Mesothelial cell of epicardium (in vitro differentiated cells): ENCODE data around the gene PSMD3. TPM values are rescaled to one million over a fixed set of nuclear protein-coding genes. Genes with fewer than 3 reads are reported as not detected.

Experiments used
- DNase-seq, 2 experiments: peaks; one replicate each; pipeline ENCODE4 v3.0.0; 2021; ENCODE audit warnings: low spot score in 2 of 2; ENCODE audit not compliant: unreplicated experiment in 2 of 2
- H3K27ac Mint-ChIP-seq: 2 replicates; pipeline ENCODE4 v1.8.0; 2021; ENCODE audit warnings: mixed read lengths
- H3K27me3 Mint-ChIP-seq: 2 replicates; pipeline ENCODE4 v1.8.0; 2021; ENCODE audit warnings: low read depth, mixed read lengths
- H3K36me3 Mint-ChIP-seq: 2 replicates; pipeline ENCODE4 v1.8.0; 2021; ENCODE audit warnings: mixed read lengths
- H3K4me1 Mint-ChIP-seq: 2 replicates; pipeline ENCODE4 v1.8.0; 2021; ENCODE audit warnings: mixed read lengths
- H3K4me3 Mint-ChIP-seq: 2 replicates; pipeline ENCODE4 v1.8.0; 2021; ENCODE audit warnings: mild to moderate bottlenecking, moderate library complexity, mixed read lengths
- H3K9me3 Mint-ChIP-seq: 2 replicates; pipeline ENCODE4 v1.8.0; 2021; ENCODE audit warnings: mixed read lengths
- microRNA-seq: library from miRNA; unstranded; fragments of <30 nt; microRNA quantifications from one replicate; pipeline ENCODE4 v1.2.0, GENCODE V29; 2021; ENCODE audit warnings: inconsistent platforms, mixed read lengths
- total RNA-seq: library from RNA; stranded (reverse); gene quantifications from 3 replicates; pipeline ENCODE4 v1.2.1, GENCODE V29; 2021
- TF ChIP-seq, protein P1 (sequence below): fragments of 200-600 bp; sonication (generic); IDR thresholded peaks from one replicate; pipeline ENCODE4 v1.5.0; 2021; ENCODE audit warnings: antibody characterized with exemption; ENCODE audit not compliant: unreplicated experiment

PSMD3 gene
- total RNA-seq, 1 donor from 2014 or later: 110 TPM

DNA sequence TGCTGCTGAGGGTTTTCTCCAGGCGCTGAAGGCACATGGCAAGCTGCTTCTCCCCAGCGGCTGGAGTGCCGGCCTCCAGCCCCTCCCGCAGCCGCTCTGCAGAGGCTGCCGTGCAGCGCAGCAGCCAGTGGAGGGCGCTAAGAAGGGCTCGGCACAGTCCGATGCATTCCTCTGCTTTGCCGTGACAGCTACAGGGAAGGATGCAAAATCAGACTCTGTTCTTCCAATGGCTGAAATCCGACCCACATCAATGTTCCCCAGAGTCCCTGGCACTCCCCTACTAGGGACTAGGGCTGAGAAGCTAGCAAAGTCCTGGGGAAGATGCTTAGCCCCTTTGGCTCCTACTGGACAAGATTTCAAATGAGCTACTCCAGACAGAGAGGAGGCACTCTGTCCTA, 54.6 kb downstream of the PSMD3 start:
- peaks cover 9% of the 10 kb centered on the region for H3K4me1 Mint-ChIP-seq
- H3K27me3 Mint-ChIP-seq: no peaks in the 10 kb centered on the region
- no peak overlapping the region for H3K27ac Mint-ChIP-seq
- TF ChIP-seq, protein P1, sequence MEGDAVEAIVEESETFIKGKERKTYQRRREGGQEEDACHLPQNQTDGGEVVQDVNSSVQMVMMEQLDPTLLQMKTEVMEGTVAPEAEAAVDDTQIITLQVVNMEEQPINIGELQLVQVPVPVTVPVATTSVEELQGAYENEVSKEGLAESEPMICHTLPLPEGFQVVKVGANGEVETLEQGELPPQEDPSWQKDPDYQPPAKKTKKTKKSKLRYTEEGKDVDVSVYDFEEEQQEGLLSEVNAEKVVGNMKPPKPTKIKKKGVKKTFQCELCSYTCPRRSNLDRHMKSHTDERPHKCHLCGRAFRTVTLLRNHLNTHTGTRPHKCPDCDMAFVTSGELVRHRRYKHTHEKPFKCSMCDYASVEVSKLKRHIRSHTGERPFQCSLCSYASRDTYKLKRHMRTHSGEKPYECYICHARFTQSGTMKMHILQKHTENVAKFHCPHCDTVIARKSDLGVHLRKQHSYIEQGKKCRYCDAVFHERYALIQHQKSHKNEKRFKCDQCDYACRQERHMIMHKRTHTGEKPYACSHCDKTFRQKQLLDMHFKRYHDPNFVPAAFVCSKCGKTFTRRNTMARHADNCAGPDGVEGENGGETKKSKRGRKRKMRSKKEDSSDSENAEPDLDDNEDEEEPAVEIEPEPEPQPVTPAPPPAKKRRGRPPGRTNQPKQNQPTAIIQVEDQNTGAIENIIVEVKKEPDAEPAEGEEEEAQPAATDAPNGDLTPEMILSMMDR: peak; percentile 29
- DNase-seq: peak in 1 of 2 experiments; percentile 54
- H3K36me3 Mint-ChIP-seq: peaks cover 25% of the 10 kb centered on the region
- H3K9me3 Mint-ChIP-seq: no peaks in the 10 kb centered on the region
- no peak overlapping the region for H3K4me3 Mint-ChIP-seq

GRCh38 chr17:40038882-40039513, 58.4 kb downstream of the PSMD3 start:
- H3K27ac Mint-ChIP-seq: peak overlapping the region; percentile 68
- H3K27me3 Mint-ChIP-seq: no peaks in the 10 kb centered on the region
- no peak overlapping the region for H3K4me3 Mint-ChIP-seq
- H3K36me3 Mint-ChIP-seq: peaks cover 17% of the 10 kb centered on the region
- no peaks in the 10 kb centered on the region for H3K9me3 Mint-ChIP-seq
- TF ChIP-seq, protein P1: peak; percentile 37
- peaks cover 9% of the 10 kb centered on the region for H3K4me1 Mint-ChIP-seq
- DNase-seq: no peak

GRCh38 chr17:40041196-40041595, 60.6 kb downstream of the PSMD3 start:
- TF ChIP-seq, protein P1: no peak
- H3K27ac Mint-ChIP-seq: no peak overlapping the region
- H3K36me3 Mint-ChIP-seq: peaks cover 15% of the 10 kb centered on the region
- H3K27me3 Mint-ChIP-seq: no peaks in the 10 kb centered on the region
- DNase-seq: no peak
- peaks cover 9% of the 10 kb centered on the region for H3K4me1 Mint-ChIP-seq
- no peak overlapping the region for H3K4me3 Mint-ChIP-seq
- H3K9me3 Mint-ChIP-seq: no peaks in the 10 kb centered on the region

Small RNA genes lying within 50 kb of the gene (microRNA-seq; reads per million reads assigned to microRNA genes)
- gene MIR6884: 2.1 reads per million

Other genes with a start within 250 kb of the PSMD3 start
- gene GRB7, start 242.9 kb upstream of the PSMD3 start, total RNA-seq: 44.6 to 53.3 TPM (median 46.4 TPM) in 3 replicates
- gene IKZF3, start 116.5 kb upstream of the PSMD3 start, total RNA-seq: 0.58 to 0.75 TPM (median 0.67 TPM) in 3 replicates
- gene ZPBP2, start 112.6 kb upstream of the PSMD3 start, total RNA-seq: not detected in 3 replicates
- gene GSDMB, start 62.2 kb upstream of the PSMD3 start, total RNA-seq: 26.8 to 31.7 TPM (median 28.1 TPM) in 3 replicates
- gene ORMDL3, start 53.2 kb upstream of the PSMD3 start, total RNA-seq: 67.1 to 78.3 TPM (median 69.4 TPM) in 3 replicates
- not detected in 3 replicates for gene LRRC3C, start 53.1 kb upstream of the PSMD3 start, total RNA-seq
- not detected in 3 replicates for gene GSDMA, start 17.8 kb upstream of the PSMD3 start, total RNA-seq
- not detected in 3 replicates for gene CSF3, start 34.6 kb downstream of the PSMD3 start, total RNA-seq
- gene MED24, start 73.6 kb downstream of the PSMD3 start, total RNA-seq: 125 to 131 TPM (median 130 TPM) in 3 replicates
- gene THRA, start 82.2 kb downstream of the PSMD3 start, total RNA-seq: 42.4 to 44.3 TPM (median 43.6 TPM) in 3 replicates
- 2.4 to 2.6 TPM (median 2.6 TPM) in 3 replicates for gene NR1D1, start 119.8 kb downstream of the PSMD3 start, total RNA-seq
- 132 to 139 TPM (median 135 TPM) in 3 replicates for gene MSL1, start 141.2 kb downstream of the PSMD3 start, total RNA-seq
- gene CASC3, start 159.7 kb downstream of the PSMD3 start, total RNA-seq: 103 to 107 TPM (median 107 TPM) in 3 replicates
- 23.1 to 28.2 TPM (median 23.8 TPM) in 3 replicates for gene RAPGEFL1, start 196.7 kb downstream of the PSMD3 start, total RNA-seq
- 27.0 to 28.7 TPM (median 28.1 TPM) in 3 replicates for gene WIPF2, start 238.5 kb downstream of the PSMD3 start, total RNA-seq